Middle frontal gyrus (tissue), 1 donor: ENCODE measurements around the gene DDX20.

Experiments used
- DNase-seq: peaks from one replicate; pipeline ENCODE4 v3.0.0-alpha.2; 2015; ENCODE audit warnings: low spot score; ENCODE audit errors: extremely low spot score

DDX20 gene

GRCh38 chr1:111747282-111747734 is 8.4 kb upstream of the DDX20 start:
- DNase-seq, result no peak

- no peak for DNase-seq
These were observed 7.8 kb upstream of the DDX20 start for GRCh38 chr1:111747947-111748346.

- no peak for DNase-seq
These were observed 6.1 kb upstream of the DDX20 start for GRCh38 chr1:111749628-111750027.

- DNase-seq, result no peak
These were observed 4.8 kb upstream of the DDX20 start for GRCh38 chr1:111750856-111751255.

GRCh38 chr1:111751906-111752575 is 3.7 kb upstream of the DDX20 start:
- no peak for DNase-seq

- DNase-seq, result no peak
These were observed 744 bp upstream of the DDX20 start for GRCh38 chr1:111754984-111755330.

- DNase-seq, result no peak
These were observed 418 bp downstream of the DDX20 start for GRCh38 chr1:111756124-111756513.

- DNase-seq, result no peak
These were observed 2.7 kb downstream of the DDX20 start for GRCh38 chr1:111758373-111758772.

- DNase-seq, result no peak
These were observed 6.0 kb downstream of the DDX20 start for GRCh38 chr1:111761717-111762116.

- DNase-seq, result no peak
These were observed 6.6 kb downstream of the DDX20 start for GRCh38 chr1:111762332-111762731.

- no peak for DNase-seq
These were observed 12.3 kb downstream of the DDX20 start for GRCh38 chr1:111768023-111768422.

- no peak for DNase-seq
These were observed 12.9 kb downstream of the DDX20 start for GRCh38 chr1:111768625-111769024.

GRCh38 chr1:111769517-111770146 is 13.9 kb downstream of the DDX20 start:
- DNase-seq, result peak; percentile 52

GRCh38 chr1:111770916-111771315 is 15.2 kb downstream of the DDX20 start:
- DNase-seq, result no peak

- DNase-seq, result no peak
These were observed 20.3 kb downstream of the DDX20 start for GRCh38 chr1:111775966-111776365.

- no peak for DNase-seq
These were observed 20.7 kb downstream of the DDX20 start for GRCh38 chr1:111776391-111776790.

GRCh38 chr1:111776861-111777260 is 21.2 kb downstream of the DDX20 start:
- DNase-seq, result no peak

GRCh38 chr1:111777301-111777700 is 21.6 kb downstream of the DDX20 start:
- DNase-seq, result no peak

- no peak for DNase-seq
These were observed 22.4 kb downstream of the DDX20 start for GRCh38 chr1:111778066-111778465.

GRCh38 chr1:111778541-111779051 is 22.9 kb downstream of the DDX20 start:
- no peak for DNase-seq

- DNase-seq, result no peak
These were observed 23.8 kb downstream of the DDX20 start for GRCh38 chr1:111779546-111779945.

GRCh38 chr1:111784273-111784901 is 28.7 kb downstream of the DDX20 start:
- no peak for DNase-seq
